Parathyroid adenoma (tissue), 2 donors: ENCODE data around the gene TGFBR3.

Experiments
- H2AFZ ChIP-seq: fragments of 300-600 bp; sonication (generic); one replicate; pipeline ENCODE4 v1.7.0; 2017; ENCODE audit warnings: antibody characterized with exemption, mild to moderate bottlenecking
- H3K27ac ChIP-seq: fragments of 300-600 bp; sonication (generic); one replicate; pipeline ENCODE4 v1.7.0; 2017
- H3K27me3 ChIP-seq: fragments of 300-600 bp; sonication (generic); one replicate; pipeline ENCODE4 v1.7.0; 2017; ENCODE audit warnings: low read length; ENCODE audit not compliant: control insufficient read depth, insufficient read depth
- H3K36me3 ChIP-seq: fragments of 300-600 bp; sonication (generic); one replicate; pipeline ENCODE4 v1.7.0; 2017; ENCODE audit warnings: low read length; ENCODE audit not compliant: control insufficient read depth, insufficient read depth
- H3K4me1 ChIP-seq: fragments of 300-600 bp; sonication (generic); one replicate; pipeline ENCODE4 v1.7.0; 2017; ENCODE audit warnings: control low read depth
- H3K4me2 ChIP-seq: fragments of 300-600 bp; sonication (generic); one replicate; pipeline ENCODE4 v1.7.0; 2017; ENCODE audit warnings: low read length
- H3K4me3 ChIP-seq: fragments of 300-600 bp; sonication (generic); one replicate; pipeline ENCODE4 v1.7.0; 2017; ENCODE audit warnings: low read depth, low read length
- H3K79me2 ChIP-seq: fragments of 300-600 bp; sonication (generic); one replicate; pipeline ENCODE4 v1.7.0; 2017; ENCODE audit warnings: control low read depth
- H3K9ac ChIP-seq: fragments of 300-600 bp; sonication (generic); one replicate; pipeline ENCODE4 v1.7.0; 2017; ENCODE audit warnings: mild to moderate bottlenecking
- H3K9me3 ChIP-seq: fragments of 300-600 bp; sonication (generic); one replicate; pipeline ENCODE4 v1.7.0; 2017; ENCODE audit warnings: low read length; ENCODE audit not compliant: control insufficient read depth
- TF ChIP-seq, protein P1 (sequence below): fragments of 300-600 bp; sonication (generic); IDR thresholded peaks from one replicate; pipeline ENCODE4 v1.7.0; 2017; ENCODE audit warnings: antibody characterized with exemption, mild to moderate bottlenecking
- donor health status: primary hyperparathyroidism.

TGFBR3 gene

GRCh38 chr1:91736715-91737615, 149.0 kb downstream of the TGFBR3 start:
- Histone ChIP-seq H3K79me2 (no peaks in the 10 kb centered on the region), H2AFZ (no peak overlapping the region), H3K4me2 (no peak overlapping the region), H3K4me1 (no peaks in the 10 kb centered on the region), H3K27me3 (no peaks in the 10 kb centered on the region), H3K36me3 (no peaks in the 10 kb centered on the region), H3K4me3 (no peak overlapping the region), H3K9me3 (no peaks in the 10 kb centered on the region), H3K27ac (no peak overlapping the region), H3K9ac (no peak overlapping the region)
- TF ChIP-seq, protein P1, sequence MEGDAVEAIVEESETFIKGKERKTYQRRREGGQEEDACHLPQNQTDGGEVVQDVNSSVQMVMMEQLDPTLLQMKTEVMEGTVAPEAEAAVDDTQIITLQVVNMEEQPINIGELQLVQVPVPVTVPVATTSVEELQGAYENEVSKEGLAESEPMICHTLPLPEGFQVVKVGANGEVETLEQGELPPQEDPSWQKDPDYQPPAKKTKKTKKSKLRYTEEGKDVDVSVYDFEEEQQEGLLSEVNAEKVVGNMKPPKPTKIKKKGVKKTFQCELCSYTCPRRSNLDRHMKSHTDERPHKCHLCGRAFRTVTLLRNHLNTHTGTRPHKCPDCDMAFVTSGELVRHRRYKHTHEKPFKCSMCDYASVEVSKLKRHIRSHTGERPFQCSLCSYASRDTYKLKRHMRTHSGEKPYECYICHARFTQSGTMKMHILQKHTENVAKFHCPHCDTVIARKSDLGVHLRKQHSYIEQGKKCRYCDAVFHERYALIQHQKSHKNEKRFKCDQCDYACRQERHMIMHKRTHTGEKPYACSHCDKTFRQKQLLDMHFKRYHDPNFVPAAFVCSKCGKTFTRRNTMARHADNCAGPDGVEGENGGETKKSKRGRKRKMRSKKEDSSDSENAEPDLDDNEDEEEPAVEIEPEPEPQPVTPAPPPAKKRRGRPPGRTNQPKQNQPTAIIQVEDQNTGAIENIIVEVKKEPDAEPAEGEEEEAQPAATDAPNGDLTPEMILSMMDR = no peak

DNA sequence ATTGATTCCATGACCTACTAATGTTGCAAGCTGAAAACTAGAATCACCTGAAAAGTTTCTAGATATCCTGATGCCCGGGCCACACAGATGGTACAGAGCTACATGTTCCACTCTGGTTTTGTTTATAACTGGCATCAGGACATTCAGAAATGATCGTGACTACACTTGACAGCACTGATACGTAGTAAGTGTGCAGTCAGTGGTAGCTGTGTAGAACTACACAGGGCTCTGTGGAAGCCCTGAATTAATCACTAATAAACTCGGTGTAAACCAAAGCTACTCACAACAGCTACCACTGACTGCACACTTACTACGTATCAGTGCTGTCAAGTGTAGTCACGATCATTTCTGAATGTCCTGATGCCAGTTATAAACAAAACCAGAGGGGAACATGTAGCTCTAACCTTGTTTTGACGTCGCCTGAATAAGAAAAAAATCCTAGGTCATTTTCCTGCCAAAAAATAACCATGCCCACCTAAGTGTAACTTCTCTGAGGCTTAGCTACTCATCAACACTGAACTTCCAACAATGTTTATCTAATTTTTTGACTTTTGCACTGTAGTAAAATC, 149.7 kb downstream of the TGFBR3 start:
- H3K79me2 ChIP-seq = no peaks in the 10 kb centered on the region
- no peak overlapping the region for H2AFZ ChIP-seq
- H3K27ac ChIP-seq = no peak overlapping the region
- H3K9me3 ChIP-seq = no peaks in the 10 kb centered on the region
- H3K4me2 ChIP-seq = no peak overlapping the region
- H3K4me1 ChIP-seq = no peaks in the 10 kb centered on the region
- no peaks in the 10 kb centered on the region for H3K36me3 ChIP-seq
- no peak overlapping the region for H3K4me3 ChIP-seq
- no peak overlapping the region for H3K9ac ChIP-seq
- TF ChIP-seq, protein P1 = no peak
- no peaks in the 10 kb centered on the region for H3K27me3 ChIP-seq

DNA sequence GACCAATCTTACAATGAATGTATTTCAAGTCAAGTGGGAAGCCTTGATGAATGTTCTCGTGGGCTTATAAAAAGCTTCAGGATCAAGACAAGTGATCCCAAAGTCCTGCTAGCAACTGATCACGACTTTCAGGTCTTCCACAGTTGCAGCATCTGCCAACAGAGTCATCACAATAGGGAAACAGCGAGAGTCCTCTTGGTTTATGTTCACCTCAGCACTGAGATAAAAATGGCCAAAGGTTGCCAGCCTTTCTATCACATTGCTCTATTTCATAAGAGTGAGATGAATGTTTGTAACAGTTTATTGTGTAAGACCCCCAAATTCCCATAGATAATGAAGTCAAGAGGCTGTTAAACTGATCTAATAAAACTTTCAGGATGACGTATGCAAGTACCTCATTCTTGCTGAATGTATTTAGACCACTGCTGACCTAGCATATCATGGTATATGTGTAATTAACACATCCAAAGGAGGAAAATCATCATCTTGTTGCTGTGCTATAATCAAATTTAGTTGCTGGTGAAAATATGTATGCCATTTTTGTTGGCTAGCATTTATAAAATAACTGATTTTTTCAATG, 150.6 kb downstream of the TGFBR3 start:
- Histone ChIP-seq H3K9me3 (no peaks in the 10 kb centered on the region), H3K36me3 (no peaks in the 10 kb centered on the region), H3K4me3 (no peak overlapping the region), H3K9ac (no peak overlapping the region), H2AFZ (no peak overlapping the region), H3K27ac (no peak overlapping the region), H3K79me2 (no peaks in the 10 kb centered on the region), H3K27me3 (no peaks in the 10 kb centered on the region), H3K4me2 (no peak overlapping the region), H3K4me1 (no peaks in the 10 kb centered on the region)
- TF ChIP-seq, protein P1 = no peak

GRCh38 chr1:91734761-91735160, 151.2 kb downstream of the TGFBR3 start:
- no peaks in the 10 kb centered on the region for H3K4me1 ChIP-seq
- no peak overlapping the region for H3K27ac ChIP-seq
- H3K9ac ChIP-seq = no peak overlapping the region
- no peak overlapping the region for H3K4me3 ChIP-seq
- no peaks in the 10 kb centered on the region for H3K36me3 ChIP-seq
- TF ChIP-seq, protein P1 = no peak
- no peak overlapping the region for H2AFZ ChIP-seq
- H3K27me3 ChIP-seq = no peaks in the 10 kb centered on the region
- no peak overlapping the region for H3K4me2 ChIP-seq
- H3K79me2 ChIP-seq = no peaks in the 10 kb centered on the region
- H3K9me3 ChIP-seq = no peaks in the 10 kb centered on the region
